Activated gamma-delta T cell (primary cell): Measurements from ENCODE around the gene UBE2B.
A peak's percentile ranks its signal among the peaks of the same experiment; 100 is the strongest.
"Not testable (repeated sequence)": the region's sequence is repeated elsewhere in the genome, so short reads cannot be mapped to it uniquely, and the experiment has no call there.

Source experiments
- DNase-seq: peaks from one replicate; lab custom pipeline; 2025; lab: John Stamatoyannopoulos, UW

The UBE2B gene

DNA sequence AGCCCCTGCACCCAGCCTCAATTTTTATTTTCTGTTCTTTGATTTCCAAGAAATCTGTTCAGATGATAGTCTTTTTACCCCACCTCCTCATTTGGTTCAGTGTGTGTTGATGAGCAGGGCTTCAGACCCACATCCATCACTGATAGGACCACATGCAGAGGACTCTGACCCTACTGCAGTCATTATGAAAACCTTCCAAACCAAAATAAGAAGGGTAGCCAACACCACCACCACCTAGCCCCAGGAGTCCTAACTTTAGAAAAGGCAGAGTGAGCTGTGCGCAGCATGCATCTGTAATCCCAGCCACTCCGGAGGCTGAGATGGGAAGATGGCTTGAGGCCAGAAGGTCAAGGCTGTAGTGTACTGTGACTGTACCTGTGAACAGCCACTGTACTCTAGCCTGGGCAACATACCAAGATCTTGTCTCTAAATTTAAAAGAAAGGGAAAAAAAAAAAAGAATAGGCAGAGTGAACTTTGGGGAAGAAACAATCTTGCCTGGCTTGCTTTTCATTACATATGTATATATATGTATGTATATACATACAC, 27.3 kb downstream of the UBE2B start:
- DNase-seq = no peak

DNA sequence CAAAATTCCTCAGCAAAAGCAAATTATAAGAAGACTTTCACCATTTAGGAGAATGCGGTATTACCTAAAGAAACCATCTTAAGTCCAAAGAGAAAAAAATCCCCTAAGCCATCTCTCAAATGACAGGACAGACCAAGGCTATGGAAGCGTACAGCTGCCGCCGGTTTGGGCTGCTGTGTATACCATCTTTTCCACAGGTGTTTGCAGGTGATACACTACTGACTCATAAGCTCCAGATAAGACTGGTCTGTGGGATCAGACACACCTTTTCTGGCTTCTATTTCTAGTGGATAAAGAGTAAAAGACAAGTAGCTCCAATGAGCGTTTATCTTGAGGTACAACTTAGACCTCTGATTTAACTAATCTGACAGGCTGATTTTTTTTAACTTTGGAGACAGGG, 32.6 kb downstream of the UBE2B start:
- no peak for DNase-seq

DNA sequence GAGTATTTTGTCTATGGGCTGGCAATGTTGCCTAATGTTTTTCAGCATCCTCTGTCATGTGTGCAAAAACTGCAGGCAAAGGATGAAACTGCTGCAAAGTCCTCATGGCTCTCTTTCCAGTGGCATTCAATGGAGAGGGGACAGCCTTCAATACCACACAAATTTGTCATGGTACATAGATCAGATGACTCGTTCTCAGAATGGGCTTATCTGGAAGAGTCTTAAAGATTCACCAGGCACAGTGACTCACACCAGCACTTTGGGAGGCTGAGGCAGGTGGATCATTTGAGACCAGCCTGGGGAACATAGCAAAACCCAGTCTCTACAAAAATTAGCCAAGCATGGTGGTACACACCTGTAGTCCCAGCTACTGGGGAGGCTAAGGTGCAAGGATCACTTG, 35.0 kb downstream of the UBE2B start:
- no peak for DNase-seq

DNA sequence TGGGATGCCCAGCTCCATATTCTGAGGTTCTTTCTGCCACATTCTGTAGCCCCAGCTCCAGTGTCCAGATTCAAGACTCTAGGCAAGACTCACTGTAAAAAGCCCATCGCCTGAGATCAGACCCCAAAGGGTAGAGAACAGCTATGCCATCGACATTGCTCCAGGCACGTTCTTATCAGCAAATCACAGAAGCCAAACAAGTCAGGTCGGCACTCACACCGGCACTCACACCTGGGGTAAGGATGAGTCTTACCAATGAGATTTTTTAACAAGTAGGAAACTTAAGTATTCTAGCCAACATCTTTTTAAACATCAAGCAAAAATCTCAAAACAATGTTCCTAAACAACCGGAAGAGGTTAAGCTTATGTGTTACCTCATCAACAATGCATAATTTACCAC, 38.0 kb downstream of the UBE2B start:
- DNase-seq = no peak

DNA sequence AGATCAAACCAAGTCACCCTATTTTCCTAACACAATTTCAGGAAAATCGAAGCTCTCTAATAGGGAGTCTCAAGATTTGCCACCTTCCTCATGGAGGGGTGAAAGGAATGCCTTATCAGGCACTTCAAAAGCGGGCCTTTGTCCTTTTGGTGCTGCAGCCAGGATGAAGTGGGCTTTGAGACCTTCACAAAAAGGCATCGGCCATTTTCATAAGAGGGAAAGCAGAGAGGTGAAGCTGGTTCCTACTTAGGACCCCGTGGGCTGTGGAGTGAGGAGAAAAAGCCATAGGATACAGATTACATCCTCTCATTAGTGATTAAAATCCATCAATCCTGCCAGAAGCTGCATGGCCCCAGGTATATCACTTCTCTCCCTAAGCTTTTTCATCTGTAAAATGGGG, 39.5 kb downstream of the UBE2B start:
- no peak for DNase-seq

DNA sequence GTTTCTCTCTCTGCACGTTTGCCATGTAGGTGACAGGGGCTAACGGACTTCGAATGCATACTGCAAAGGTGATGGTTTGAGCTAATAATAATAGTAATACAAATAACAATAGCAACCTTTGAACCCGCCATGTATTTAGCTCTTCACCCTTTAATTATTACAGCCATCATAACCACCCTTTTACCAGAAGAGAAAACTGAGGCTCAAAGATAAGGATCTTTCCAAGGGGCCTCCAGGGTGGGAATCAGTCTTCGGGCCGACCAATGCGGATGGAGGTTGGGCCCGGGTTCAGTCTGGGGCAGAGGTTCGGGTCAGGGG, 39.8 kb downstream of the UBE2B start:
- DNase-seq = no peak

DNA sequence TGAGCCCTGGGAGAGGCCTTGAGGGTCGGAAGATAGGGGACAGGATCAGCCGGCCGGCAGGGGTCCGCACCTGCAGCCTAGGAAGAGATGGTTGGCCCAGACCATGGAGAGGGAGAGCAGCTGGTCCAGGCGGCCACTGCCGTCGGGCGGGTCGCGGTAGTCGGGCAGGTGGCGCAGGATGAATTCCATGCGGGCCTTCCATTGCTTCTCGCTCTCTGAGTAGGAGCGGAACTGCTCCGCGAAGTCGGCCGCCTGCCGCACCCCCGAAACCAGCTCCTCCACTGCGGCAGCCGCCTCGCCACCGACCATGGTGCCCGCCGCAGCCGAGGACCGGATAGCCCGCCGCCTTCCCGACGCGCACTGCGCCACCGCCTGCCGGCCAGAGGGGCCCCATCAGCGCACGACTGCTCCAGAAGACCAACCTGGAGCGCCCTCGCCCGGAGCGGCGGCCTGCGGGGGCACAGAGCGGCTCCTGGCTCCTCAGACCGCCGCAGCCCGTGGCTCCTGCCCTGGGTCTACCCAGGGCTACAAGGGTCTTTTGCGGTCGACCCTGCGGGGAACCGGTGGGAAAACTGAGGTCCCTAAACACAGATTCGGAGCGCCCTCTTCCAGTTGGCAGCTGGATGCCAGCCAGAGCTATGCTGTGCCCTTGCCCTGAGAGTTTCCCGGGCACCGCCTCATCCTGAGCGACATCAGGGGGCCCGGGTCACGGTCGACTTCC, 40.3 kb downstream of the UBE2B start, which contains the start of gene CDKN2AIPNL:
Gene CDKN2AIPNL (minus strand): TSS at position 336 of the 721 bp plus-strand sequence. CDS start 27 bp downstream, at position 309.
- peak; percentile 81 for DNase-seq

DNA sequence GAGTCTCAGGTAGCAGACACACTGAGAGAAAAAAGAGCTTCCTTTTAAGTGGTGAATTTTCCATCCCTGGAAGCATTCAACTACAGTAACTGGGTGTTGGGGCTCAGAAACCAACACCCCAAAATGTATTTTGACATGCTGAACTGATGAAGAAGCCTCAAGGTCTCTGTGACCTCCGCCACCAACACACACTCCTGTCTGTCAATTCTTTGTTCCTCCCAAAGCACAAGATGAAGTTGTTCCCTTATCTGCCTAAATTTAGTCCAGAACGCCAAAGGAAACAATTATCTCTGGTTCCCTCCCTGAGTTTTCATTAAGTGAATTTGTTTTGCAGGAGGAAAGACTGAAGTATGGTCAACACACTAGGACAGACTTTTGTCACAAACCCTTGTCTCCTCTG, 41.7 kb downstream of the UBE2B start:
- no peak for DNase-seq

DNA sequence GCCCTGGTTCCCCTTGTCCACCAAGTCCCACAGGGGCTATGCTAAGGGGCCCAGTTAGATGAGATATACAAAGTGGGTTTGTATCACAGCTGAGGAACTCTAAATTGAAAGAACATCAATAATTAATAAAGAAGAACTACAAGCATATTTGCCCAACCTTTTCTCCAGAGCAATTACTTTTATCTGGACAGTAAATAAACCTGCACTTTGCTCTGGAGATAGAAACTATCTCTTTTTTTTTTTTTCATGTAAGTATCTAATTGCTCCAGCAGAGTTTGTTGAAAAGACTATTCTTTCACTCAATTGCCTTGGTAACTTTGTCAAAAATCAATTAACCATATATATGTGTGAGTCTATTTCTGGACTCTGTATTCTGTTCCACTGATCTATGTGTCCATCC, 46.3 kb downstream of the UBE2B start:
- no peak for DNase-seq

DNA sequence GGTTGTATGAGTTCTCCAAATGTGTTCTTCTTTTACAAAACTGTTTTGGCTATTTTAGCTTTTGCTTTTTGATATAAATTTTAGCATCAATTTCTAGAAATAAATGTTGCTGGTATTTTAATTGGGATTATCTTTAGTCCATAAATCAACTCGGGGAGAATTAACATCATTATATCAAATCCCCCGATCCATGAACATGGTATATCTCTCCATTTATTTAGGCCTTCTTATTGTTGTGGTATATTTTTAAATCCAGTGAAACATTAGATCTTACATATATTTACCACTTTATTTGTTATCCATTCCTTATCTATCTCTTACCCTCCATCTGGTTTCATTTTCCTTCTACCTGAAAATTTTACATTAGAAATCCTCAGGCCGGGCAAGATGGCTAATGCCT, 47.6 kb downstream of the UBE2B start:
- DNase-seq = no peak

DNA sequence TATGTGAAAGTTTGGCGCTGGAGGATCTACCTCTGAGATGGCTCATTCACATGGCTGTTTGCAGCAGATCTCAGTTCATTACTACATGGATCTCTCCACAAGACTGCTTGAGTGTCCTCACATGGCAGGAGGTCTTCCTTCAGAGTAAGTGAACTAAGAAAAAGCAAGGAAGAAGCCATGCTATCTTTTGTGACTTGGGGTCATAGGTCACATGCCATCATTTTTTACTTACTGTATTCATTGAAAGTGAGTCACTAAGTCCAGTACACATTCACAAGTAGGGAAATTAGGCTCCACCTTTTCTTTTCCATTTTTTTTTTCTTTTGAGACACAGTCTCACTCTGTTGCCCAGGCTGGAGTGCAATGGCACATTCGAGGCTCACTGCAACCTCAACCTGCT, 49.0 kb downstream of the UBE2B start:
- no peak for DNase-seq

DNA sequence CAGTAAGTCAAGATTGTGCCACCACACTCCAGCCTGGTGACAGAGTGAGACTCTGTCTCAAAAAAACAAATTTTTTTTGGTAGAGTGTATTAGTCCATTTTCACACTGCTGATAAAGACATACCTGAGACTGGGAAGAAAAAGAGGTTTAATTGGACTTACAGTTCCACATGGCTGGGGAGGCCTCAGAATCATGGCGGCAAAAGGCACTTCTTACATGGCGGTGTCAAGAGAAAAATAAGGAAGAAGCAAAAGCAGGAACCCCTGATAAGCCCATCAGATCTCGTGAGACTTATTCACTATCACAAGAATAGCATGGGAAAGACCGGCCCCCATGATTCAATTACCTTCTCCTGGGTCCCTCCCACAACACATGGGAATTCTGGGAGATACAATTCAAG, 49.7 kb downstream of the UBE2B start:
- not testable (repeated sequence) for DNase-seq

DNA sequence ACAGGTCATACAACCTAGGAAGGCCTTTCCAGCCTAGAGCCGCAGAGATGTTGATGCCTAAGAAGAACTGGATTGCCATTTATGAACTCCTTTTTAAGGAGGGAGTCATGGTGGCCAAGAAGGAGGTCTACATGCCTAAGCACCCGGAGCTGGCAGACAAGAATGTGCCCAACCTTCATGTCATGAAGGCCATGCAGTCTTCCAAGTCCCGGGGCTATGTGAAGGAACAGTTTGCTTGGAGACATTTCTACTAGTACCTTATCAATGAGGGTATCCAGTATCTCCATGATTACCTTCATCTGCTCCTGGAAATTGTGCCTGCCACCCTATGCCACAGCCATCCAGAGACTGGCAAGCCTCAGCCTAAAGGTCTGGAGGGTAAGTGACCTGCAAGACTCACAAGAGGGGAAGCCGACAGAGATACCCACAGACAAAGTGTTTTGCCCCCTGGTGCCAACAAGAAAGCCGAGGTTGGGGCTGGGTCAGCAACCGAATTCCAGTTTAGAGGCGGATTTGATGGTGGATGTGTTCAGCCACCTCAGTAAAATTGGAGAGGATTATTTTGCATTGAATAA, 51.5 kb downstream of the UBE2B start:
- DNase-seq = no peak

DNA sequence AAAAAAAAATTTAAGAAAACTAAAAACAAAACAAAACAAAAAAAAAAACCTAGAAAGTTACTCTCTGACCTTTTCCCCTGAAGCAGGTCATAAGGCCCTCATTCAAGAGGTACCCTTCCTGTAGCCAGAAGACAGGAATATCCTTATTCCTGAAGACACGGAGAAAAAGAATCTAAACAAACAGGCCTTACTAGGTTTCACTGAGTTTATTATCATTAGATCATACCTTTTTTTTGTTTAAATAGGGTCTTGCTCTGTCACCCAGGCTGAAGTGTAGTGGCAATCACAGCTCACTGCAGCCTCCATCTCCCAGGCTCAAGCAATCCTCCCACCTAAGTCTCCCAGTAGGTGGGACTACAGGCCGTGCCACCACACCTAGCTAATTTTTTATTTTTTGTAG, 52.0 kb downstream of the UBE2B start:
- no peak for DNase-seq

DNA sequence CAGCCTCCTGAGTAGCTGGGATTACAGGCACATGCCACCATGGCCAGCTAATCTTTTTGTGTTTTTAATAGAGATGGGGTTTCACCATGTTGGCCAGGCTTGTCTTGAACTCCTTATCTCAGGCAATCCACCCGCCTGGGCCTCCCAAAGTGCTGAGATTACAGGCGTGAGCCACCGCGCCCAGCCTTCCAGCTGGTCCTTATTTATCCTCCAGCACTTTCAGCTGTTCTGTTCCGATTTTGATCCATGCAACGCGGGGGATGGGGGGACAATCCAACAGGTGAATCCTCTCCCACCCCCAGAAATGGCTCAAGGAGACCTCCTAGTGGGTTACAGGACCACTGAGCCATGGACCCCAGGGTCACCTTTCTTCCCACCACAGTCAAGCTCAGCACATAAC, 55.0 kb downstream of the UBE2B start:
- no peak for DNase-seq

DNA sequence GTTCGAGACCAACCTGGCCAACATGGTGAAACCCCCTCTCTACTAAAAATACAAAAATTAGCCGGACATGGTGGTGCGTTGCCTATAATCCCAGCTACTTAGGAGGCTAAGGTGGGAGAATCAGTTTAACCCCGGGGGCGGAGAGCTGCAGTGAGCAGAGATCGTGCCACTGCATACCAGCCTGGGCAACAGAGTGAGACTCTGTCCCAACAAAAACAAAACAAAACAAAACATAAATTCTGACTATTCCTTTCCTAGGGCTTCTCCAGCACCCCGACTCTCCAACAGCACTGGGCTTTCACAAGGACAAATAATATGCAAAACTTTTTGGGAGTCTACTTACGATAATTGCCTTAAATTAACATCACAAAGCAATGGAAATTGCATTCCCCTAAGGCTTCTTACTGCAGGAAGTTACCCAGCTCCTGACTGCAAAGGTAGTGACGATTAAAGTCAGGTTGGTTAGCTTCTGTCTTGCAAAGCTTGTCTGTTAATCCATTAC, 56.2 kb downstream of the UBE2B start:
- DNase-seq = no peak

DNA sequence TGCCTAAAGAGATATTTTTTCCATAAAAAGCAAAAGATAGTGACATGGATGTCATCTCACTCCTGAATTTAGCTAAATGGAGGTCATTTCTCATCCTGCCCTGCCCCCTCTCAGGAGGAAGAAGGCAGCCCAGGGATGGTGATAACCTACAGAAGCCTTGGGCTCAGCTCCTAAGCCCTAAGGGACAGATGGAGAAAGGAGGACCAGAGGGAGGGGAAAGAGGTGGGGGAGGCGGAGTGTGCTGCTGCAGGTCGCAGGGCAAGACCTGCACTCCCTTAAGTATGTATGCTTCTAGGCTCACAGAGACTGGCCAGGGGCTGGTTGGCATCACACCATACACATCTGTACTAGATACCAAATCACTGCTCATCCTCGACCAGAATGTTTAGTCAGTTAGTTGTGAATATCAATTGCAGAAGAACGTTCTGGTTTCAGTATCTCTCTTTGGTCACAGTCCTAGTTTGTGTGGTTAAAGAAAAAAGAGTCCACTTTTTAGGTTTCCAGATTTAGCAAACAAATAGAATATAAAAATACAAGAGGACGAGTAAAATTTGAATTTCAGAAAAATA, 58.7 kb downstream of the UBE2B start:
- no peak for DNase-seq

DNA sequence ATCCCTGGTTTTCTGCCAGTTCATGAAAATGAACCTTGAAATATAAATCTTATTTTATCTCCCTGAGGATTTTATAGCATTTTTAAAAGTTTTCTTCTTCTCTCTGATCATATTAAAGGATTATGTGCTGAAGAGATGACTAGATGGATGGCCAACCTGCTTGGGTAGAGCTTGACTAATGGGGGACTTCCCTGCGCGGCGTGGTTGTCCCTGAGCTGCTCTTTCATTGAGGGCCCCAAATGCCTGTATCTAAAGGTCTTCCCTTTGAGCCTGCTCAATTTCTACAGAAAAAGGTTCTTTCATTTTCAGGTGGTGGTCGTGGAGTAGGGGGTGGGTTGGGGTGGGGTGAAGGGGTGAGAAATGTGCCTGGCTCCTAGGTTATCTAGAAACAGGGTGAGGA, 60.8 kb downstream of the UBE2B start:
- DNase-seq = no peak

DNA sequence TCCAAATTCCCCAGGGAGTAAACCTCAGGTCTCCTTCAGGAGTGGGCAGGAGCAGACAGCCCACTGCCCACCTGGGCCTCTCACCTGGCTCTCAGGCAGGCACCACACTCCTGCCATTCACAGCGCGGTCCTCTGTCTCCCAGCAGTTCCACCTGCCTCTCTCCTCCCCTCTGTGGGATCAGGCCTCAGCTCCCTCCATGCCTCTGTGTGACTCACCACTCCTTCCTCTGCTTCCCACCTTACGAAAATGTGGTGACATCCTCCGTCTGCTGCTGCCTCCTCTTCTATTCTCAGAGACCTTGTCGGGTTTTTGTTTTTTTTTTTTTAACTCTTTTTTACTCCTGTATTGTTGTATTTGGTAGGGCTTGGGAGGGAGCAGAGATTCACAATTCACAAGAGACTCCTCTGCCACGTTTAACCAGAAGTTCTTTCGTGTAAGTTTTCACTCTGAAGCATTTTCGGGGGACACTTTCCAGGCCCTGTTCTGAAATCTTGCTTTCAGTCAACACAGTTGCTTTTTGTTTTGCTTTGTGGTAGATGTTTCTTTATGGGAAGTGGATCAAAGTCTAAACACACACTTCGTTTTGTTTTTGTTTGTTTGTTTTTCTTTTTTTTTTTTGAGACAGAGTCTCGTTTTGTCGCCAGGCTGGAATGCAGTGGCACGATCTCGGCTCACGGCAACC, 61.4 kb downstream of the UBE2B start:
- no peak for DNase-seq

DNA sequence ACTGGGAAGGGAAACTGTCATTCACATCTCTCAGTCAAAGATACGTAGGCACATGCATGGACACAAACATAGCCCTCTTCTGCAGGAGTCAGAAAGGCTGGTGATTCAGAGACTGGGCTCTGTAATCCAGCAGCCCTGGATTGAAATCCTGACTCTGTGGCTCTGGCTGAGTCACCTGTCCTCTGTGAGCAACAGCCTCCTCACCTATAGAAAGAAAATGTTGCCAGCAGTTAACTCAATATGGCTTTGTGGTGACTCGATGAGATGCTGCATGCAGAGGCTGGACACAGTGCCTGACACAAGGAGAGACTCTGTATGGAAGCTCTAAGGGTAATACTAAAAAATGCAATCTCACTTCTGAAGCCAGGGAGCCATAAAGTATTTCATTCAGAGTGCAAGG, 64.2 kb downstream of the UBE2B start:
- DNase-seq = no peak

DNA sequence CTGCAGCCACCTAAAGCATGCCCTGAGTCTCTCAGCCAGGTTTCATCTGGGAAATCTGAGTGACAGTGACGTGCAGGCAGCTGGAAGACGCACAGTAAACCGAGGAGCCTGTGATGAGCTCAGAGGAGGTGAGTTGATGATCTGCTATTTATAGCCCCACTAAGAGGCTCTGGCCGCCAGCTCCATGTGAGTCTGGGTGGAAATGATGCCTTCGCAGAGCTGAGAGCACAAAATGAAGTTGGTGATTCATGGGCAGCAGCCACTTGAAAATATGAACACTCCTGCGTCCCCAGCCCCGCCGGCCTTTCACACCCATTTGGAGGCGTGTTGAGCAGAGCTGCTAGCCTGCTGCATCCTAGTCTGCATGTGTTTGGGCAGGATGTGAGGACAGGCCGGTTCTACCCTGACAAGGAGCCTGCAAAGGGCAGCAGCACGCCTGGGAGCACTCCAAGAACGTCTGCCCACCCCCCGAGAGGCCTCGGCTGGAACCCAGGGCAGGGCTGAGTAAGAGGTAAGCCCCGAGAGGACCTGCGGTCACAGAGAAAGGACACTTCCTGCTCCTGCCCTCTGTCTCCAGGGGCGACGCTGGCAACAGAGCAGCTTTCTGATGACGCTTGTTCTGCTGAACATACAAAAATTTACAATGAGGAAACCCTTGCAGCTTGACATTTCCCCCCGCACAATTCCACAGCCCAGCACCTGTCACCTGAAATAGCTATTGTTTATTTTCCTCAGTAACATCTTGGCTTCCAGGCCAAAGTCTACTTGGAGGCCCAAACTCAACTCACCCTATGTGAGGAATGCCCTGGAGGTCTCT, 65.4 kb downstream of the UBE2B start:
- no peak for DNase-seq

DNA sequence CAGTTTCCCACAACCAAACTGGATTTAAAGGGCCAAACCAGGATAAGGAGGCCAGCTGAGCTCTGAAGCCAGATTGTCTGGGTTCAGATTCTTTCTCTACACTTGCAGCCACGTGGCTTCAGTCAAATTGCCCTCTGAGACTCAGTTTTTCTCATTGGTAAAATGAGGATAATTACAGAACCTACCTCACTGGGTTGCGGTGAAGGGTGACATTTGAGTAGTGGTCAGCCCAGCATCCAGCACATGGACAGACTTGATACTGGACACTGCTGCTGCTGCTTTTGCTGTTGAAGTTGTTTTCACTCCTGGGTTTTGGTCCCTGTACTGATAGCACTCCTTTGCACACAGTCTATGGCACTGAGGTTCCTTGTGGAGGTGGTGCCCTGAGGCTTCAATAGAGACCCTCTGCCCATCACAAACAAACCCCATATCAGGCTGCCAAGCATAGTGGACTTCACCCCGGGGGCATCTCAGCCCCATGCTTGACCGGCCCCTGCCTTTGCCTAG, 66.0 kb downstream of the UBE2B start:
- DNase-seq = no peak
